ENCODE data around the gene S1PR3.

Gene S1PR3

GRCh38 chr9:89039664-89040063 lies 48.4 kb downstream of the S1PR3 start:
- DNase-seq: no peak

- DNase-seq: no peak
These were observed 51.7 kb downstream of the S1PR3 start for GRCh38 chr9:89042984-89043383.

- DNase-seq: no peak
These were observed 52.8 kb downstream of the S1PR3 start for GRCh38 chr9:89044104-89044503.

GRCh38 chr9:89044881-89045280 lies 53.6 kb downstream of the S1PR3 start:
- DNase-seq: no peak

GRCh38 chr9:89046832-89047231 lies 55.6 kb downstream of the S1PR3 start:
- DNase-seq: no peak

- DNase-seq: no peak
These were observed 56.4 kb downstream of the S1PR3 start for GRCh38 chr9:89047667-89048066.

GRCh38 chr9:89048616-89049015 lies 57.3 kb downstream of the S1PR3 start:
- DNase-seq: no peak

GRCh38 chr9:89049646-89050045 lies 58.4 kb downstream of the S1PR3 start:
- no peak for DNase-seq

- no peak for DNase-seq
These were observed 60.3 kb downstream of the S1PR3 start for GRCh38 chr9:89051421-89052025.

GRCh38 chr9:89052470-89053097 lies 61.3 kb downstream of the S1PR3 start:
- no peak for DNase-seq

GRCh38 chr9:89053301-89053700 lies 62.0 kb downstream of the S1PR3 start:
- no peak for DNase-seq

All from effector CD8-positive, alpha-beta T cell (primary cell).